Large intestine (tissue), 3 donors: ENCODE measurements around the gene ATP1B1. TPM values are rescaled to one million over a fixed set of nuclear protein-coding genes. Genes with fewer than 3 reads are reported as not detected.
A peak's percentile ranks its signal among the peaks of the same experiment; 100 is the strongest.

Experiments
- DNase-seq, 2 donors: peaks; one replicate each; pipeline versions ENCODE4 v3.0.0 to v3.0.0-alpha.2; 2013
- H3K27ac ChIP-seq: one replicate; pipeline ENCODE4 v1.5.1; 2013; ENCODE audit warnings: low read length
- H3K27me3 ChIP-seq: 2 replicates; pipeline ENCODE4 v1.6.1; 2013; ENCODE audit warnings: low read length; ENCODE audit not compliant: control insufficient read depth, insufficient read depth
- H3K36me3 ChIP-seq: 2 replicates; pipeline ENCODE4 v1.6.1; 2013; ENCODE audit warnings: low read length; ENCODE audit not compliant: control insufficient read depth, insufficient read depth
- H3K4me1 ChIP-seq: one replicate; pipeline ENCODE4 v1.6.1; 2013; ENCODE audit warnings: low read length; ENCODE audit not compliant: control insufficient read depth, insufficient read depth
- H3K4me3 ChIP-seq: one replicate; pipeline ENCODE4 v1.5.1; 2013; ENCODE audit warnings: low read length
- H3K9me3 ChIP-seq: one replicate; pipeline ENCODE4 v1.6.1; 2013; ENCODE audit warnings: mild to moderate bottlenecking, low read depth, low read length, moderate library complexity; ENCODE audit not compliant: control insufficient read depth
- WGBS: methylation state at CpG from one replicate; pipeline ENCODE4 v1.1.5; 2013; ENCODE audit warnings: low lambda C conversion rate; ENCODE audit not compliant: insufficient coverage; 5-methylcytosine and 5-hydroxymethylcytosine counted together
- polyA plus RNA-seq: library from polyadenylated mRNA; unstranded; fragments of 120-200 nt; gene quantifications from one replicate; pipeline ENCODE4 v1.2.1, GENCODE V29; 2013

ATP1B1 gene
- polyA plus RNA-seq, 1 donor: 167 TPM

DNA sequence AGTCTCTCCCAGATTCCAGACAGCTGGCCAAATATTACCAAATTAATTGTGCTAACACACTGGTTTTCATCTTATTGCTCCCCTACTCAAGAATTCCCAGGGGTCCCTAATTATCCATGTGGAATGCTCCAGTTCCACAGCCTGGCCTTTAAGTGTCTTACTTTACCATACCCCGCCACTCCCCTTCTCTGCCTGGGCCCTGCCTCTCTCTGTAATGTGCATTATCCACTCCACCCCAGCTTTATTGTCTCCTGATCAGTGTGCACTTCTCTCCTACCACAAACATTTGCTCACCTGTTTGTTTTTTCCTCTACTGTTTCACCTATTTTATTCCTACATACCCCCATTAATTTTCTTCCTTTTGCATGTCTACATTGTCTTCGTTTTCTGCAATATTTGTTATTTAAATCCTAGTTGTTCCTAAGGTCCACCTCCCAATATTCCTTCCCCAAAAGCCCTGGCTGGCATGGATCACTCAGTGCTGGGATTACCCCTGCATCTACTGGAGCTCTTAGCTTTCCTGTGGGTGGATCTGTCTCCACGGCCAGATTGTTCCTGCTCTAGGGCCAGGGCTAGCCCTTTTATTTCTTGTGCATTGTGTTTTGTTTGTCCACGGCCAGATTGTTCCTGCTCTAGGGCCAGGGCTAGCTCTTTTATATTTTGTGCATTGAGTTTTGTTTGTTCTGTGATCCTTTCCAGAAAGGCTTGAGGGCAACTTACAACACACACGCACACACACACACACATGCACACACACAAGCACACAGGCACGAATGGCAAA lies 33.4 kb upstream of the ATP1B1 start:
- Histone ChIP-seq H3K27ac (no peak overlapping the region), H3K4me3 (no peak overlapping the region), H3K4me1 (no peaks in the 10 kb centered on the region), H3K36me3 (no peaks in the 10 kb centered on the region), H3K27me3 (no peaks in the 10 kb centered on the region), H3K9me3 (no peaks in the 10 kb centered on the region)
- WGBS: 71% methylated on average over 1 of the region's 6 CpGs
- no peak for DNase-seq

DNA sequence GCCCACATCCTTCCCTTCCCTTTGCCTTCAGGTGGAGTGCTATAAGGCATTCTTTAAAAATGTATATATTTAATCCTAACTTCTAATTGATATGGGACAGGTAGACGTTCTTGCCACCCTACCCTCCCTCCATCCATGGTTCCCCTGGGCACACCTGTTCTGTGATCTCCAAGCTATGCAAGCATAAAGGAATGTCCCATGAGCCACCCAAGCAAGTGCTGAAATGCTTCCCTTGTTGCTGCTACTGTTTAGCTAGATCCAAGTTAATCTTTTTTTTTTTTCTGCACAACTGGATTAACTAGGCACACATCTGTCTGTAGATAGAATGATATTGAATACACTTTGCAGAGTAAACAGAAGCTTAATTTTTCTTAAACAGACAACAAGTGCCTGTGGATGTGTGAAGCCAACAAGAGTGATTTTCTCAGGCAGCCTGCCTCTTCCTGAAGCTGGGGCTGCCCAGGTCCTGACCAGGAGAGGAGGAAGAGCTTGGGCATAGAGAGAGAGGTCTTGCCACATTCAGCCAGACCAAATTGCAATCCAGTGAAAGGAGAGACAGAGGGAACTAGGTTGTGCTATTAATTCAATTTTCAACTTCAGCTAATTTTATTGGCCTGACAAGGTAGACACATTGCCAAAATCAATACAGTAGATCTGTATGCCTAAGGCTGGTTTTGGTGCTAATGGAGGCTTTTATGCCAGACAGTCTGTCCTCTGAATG lies 28.2 kb upstream of the ATP1B1 start:
- Histone ChIP-seq H3K36me3 (no peaks in the 10 kb centered on the region), H3K27me3 (no peaks in the 10 kb centered on the region), H3K4me1 (no peaks in the 10 kb centered on the region), H3K9me3 (no peaks in the 10 kb centered on the region), H3K4me3 (no peak overlapping the region), H3K27ac (no peak overlapping the region)
- 88% methylated on average over 1 of the region's 1 CpG for WGBS
- DNase-seq: no peak

DNA sequence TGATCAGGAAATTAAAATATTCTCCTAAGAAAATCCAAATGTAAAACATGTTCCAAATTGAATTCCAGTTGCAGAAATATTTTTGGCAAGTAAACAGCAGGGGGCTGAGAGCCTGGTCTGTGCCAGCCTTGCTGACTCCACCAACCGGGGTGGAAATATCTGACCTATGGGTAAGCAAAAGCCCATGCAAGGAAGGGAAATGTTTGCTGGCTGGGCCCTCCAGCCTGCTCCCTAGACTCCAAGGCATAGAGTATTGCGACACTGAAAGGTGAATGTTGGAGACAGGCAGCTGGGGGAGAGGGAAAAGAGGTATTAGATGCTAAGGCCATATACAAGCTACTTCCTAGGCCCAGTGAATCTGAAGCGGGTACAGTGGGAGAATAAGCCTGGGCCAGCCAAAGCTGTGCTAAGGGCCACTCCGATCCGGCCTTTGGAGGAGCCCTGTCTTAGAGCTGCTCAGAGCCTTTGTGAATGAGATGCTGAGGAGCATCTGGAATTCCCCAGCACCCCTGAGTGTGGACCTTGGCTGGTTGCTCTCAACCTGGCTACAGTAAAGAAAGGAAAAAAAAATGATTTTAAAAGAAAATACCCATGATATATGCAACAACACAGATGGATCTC lies 24.9 kb upstream of the ATP1B1 start:
- DNase-seq: no peak
- no CpG with 5 or more reads among the region's 5 CpGs for WGBS
- Histone ChIP-seq H3K9me3 (no peaks in the 10 kb centered on the region), H3K4me1 (peaks cover 12% of the 10 kb centered on the region), H3K27ac (no peak overlapping the region), H3K27me3 (no peaks in the 10 kb centered on the region), H3K4me3 (no peak overlapping the region), H3K36me3 (no peaks in the 10 kb centered on the region)

- DNase-seq: no peak
- no peaks in the 10 kb centered on the region for H3K36me3 ChIP-seq
- WGBS: no CpG with 5 or more reads among the region's 2 CpGs
- peaks cover 28% of the 10 kb centered on the region for H3K4me1 ChIP-seq
- no peaks in the 10 kb centered on the region for H3K27me3 ChIP-seq
- peak overlapping the region; percentile 60 for H3K27ac ChIP-seq
- no peaks in the 10 kb centered on the region for H3K9me3 ChIP-seq
- no peak overlapping the region for H3K4me3 ChIP-seq
These were observed 20.6 kb upstream of the ATP1B1 start for GRCh38 chr1:169085911-169086310.

DNA sequence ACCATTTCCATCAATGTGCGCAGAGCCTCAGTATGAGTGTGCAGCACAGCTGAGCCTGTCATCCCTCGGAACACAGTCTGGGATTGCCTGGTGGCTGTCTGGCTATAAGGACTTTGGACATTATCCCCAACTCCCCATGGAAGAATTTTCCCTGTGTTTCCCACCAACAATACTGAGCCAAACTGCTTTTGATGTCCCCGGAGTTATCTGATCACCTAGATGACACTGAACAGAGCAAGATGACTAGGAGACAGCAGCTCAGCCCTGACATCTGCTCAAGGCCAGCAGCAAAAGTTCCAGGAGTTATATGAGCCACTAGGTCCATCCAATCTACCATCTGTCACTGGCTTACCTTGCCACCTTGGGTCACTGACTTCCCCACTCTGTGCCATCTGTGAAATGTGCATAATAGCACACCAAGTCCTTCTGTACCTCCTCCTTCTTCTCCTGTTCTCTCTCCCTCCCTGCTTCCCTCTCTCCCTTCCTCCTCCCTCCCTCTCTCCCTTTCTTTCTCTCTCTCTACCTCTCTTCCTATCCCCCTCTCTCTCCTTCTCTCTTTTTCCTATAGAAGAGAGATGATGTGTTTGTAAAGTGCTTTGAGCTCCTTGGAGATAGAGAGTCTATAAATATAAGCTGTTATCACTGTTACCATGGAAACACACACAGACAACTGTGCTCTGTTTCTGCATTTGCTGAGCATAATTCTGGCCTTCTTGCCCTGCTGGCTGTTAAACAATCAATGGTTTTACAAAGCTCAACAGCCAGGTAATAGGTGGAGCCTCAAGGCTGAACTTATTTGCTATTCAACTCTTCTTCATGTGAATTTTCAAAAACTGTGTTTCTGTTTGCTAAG lies 19.7 kb upstream of the ATP1B1 start:
- Histone ChIP-seq H3K9me3 (no peaks in the 10 kb centered on the region), H3K27me3 (no peaks in the 10 kb centered on the region), H3K36me3 (no peaks in the 10 kb centered on the region), H3K4me1 (peaks cover 28% of the 10 kb centered on the region), H3K4me3 (no peak overlapping the region), H3K27ac (peak overlapping the region; percentile 60)
- peak; percentile 75 to 91 for DNase-seq
- WGBS: no CpG with 5 or more reads among the region's 3 CpGs

GRCh38 chr1:169087876-169088275 lies 18.6 kb upstream of the ATP1B1 start:
- no peaks in the 10 kb centered on the region for H3K36me3 ChIP-seq
- no CpG with 5 or more reads among the region's 4 CpGs for WGBS
- no peak overlapping the region for H3K27ac ChIP-seq

DNA sequence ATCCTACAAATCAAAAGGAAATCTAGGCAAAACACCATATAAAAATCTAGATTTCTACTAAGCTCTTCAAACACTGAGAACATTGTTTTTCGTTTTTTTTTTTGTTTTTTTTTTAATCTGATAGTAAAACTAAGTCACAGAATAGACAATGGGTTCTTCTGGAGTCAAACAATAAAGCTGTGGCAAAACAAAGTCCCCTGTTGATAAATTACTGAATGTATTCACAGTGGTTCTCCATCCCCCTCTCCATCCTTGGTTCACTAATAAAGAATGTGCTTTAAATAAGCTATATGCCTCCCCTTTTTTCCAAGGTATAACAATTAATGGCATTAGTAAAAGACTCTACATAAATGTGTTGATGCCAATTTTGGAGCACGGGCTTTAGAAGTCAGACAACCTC lies 16.7 kb upstream of the ATP1B1 start:
- Histone ChIP-seq H3K27me3 (no peaks in the 10 kb centered on the region), H3K4me1 (peaks cover 28% of the 10 kb centered on the region), H3K9me3 (no peaks in the 10 kb centered on the region), H3K27ac (no peak overlapping the region), H3K4me3 (no peak overlapping the region), H3K36me3 (no peaks in the 10 kb centered on the region)
- no peak for DNase-seq
- WGBS: 0% methylated on average over 1 of the region's 2 CpGs

More at GRCh38 chr1:169087876-169088275, 18.6 kb upstream of the ATP1B1 start:
- Histone ChIP-seq H3K9me3 (no peaks in the 10 kb centered on the region), H3K4me3 (no peak overlapping the region), H3K4me1 (peaks cover 28% of the 10 kb centered on the region), H3K27me3 (no peaks in the 10 kb centered on the region)
- DNase-seq: no peak

GRCh38 chr1:169090308-169090899 lies 16.1 kb upstream of the ATP1B1 start:
- H3K27me3 ChIP-seq: no peaks in the 10 kb centered on the region
- no peaks in the 10 kb centered on the region for H3K36me3 ChIP-seq
- no peak overlapping the region for H3K27ac ChIP-seq
- 80% methylated on average over 1 of the region's 4 CpGs for WGBS
- H3K4me1 ChIP-seq: peaks cover 32% of the 10 kb centered on the region
- H3K9me3 ChIP-seq: no peaks in the 10 kb centered on the region
- no peak overlapping the region for H3K4me3 ChIP-seq
- no peak for DNase-seq

GRCh38 chr1:169090900-169091311 lies 15.6 kb upstream of the ATP1B1 start:
- Histone ChIP-seq H3K27ac (no peak overlapping the region), H3K9me3 (no peaks in the 10 kb centered on the region), H3K36me3 (no peaks in the 10 kb centered on the region), H3K4me3 (no peak overlapping the region), H3K27me3 (no peaks in the 10 kb centered on the region), H3K4me1 (peaks cover 27% of the 10 kb centered on the region)
- no peak for DNase-seq
- no CpG with 5 or more reads among the region's 4 CpGs for WGBS
